WTC11 (cell line): ENCODE results near the gene PDZD8. TPM values are rescaled to one million over a fixed set of nuclear protein-coding genes. Genes with fewer than 3 reads are reported as not detected.

ENCODE experiments used
- ATAC-seq: fragments of 200-7000 bp; cut with Tn5 transposase; 2 replicates; pipeline ENCODE4 v1.10.0; 2021; ENCODE audit warnings: mild to moderate bottlenecking, moderate library complexity
- CTCF ChIA-PET: fragments of 300-600 bp; sonication (Branson Sonifier 250); formaldehyde crosslinking; loops from one replicate; lab custom pipeline; 2021; ENCODE audit warnings: antibody characterized with exemption; lab: Charles Lee
- POLR2A ChIA-PET: fragments of 350-600 bp; sonication (Branson Sonifier 250); formaldehyde crosslinking; loops from one replicate; lab custom pipeline; 2021; ENCODE audit warnings: antibody characterized with exemption; lab: Charles Lee
- DNase-seq: peaks from one replicate; pipeline ENCODE4 v3.0.0; 2021; ENCODE audit warnings: low spot score
- H3K27ac Mint-ChIP-seq: 2 replicates; pipeline ENCODE4 v1.8.0; 2021; ENCODE audit warnings: mixed read lengths
- H3K27me3 Mint-ChIP-seq: 2 replicates; pipeline ENCODE4 v1.8.0; 2021; ENCODE audit warnings: low read depth, mild to moderate bottlenecking, moderate library complexity, mixed read lengths
- H3K36me3 Mint-ChIP-seq: 2 replicates; pipeline ENCODE4 v1.8.0; 2021; ENCODE audit warnings: mixed read lengths
- H3K4me1 Mint-ChIP-seq: 2 replicates; pipeline ENCODE4 v1.8.0; 2022; ENCODE audit warnings: mixed read lengths
- H3K4me3 Mint-ChIP-seq: 2 replicates; pipeline ENCODE4 v1.8.0; 2021; ENCODE audit warnings: mild to moderate bottlenecking, moderate library complexity, mixed read lengths
- H3K9me3 Mint-ChIP-seq: 2 replicates; pipeline ENCODE4 v1.8.0; 2021; ENCODE audit warnings: mixed read lengths
- AR ChIP-seq: fragments of 250-450 bp; sonication (Bioruptor Pico); IDR thresholded peaks from 2 replicates; pipeline ENCODE4 v1.9.0; 2021; ENCODE audit warnings: mild to moderate bottlenecking
- ATF1 ChIP-seq: sonication (generic); formaldehyde crosslinking; IDR thresholded peaks from 2 replicates; pipeline ENCODE4 v1.8.1; 2023; ENCODE audit warnings: mild to moderate bottlenecking, moderate library complexity, missing genetic modification reagents
- ATF2 ChIP-seq: sonication (generic); formaldehyde crosslinking; IDR thresholded peaks from 2 replicates; pipeline ENCODE4 v1.8.1; 2022; ENCODE audit warnings: low read depth, missing genetic modification reagents, borderline replicate concordance
- ATF6 ChIP-seq: sonication (generic); formaldehyde crosslinking; IDR thresholded peaks from 2 replicates; pipeline ENCODE4 v1.8.1; 2023; ENCODE audit warnings: mild to moderate bottlenecking, missing genetic modification reagents
- CDX4 ChIP-seq: fragments of 250-450 bp; sonication (Bioruptor Pico); IDR thresholded peaks from 2 replicates; pipeline ENCODE4 v1.9.0; 2021; ENCODE audit warnings: moderate library complexity, mild to moderate bottlenecking, inconsistent platforms, borderline replicate concordance
- ELF4 ChIP-seq: sonication (generic); formaldehyde crosslinking; IDR thresholded peaks from 2 replicates; pipeline ENCODE4 v1.8.1; 2022; ENCODE audit warnings: low read depth, mild to moderate bottlenecking, moderate library complexity, missing genetic modification reagents
- ETV6 ChIP-seq: sonication (generic); formaldehyde crosslinking; IDR thresholded peaks from 2 replicates; pipeline ENCODE4 v1.8.1; 2022; ENCODE audit warnings: mild to moderate bottlenecking, missing genetic modification reagents
- FOXP1 ChIP-seq: sonication (generic); formaldehyde crosslinking; IDR thresholded peaks from 2 replicates; pipeline ENCODE4 v1.8.0; 2022; ENCODE audit warnings: missing genetic modification reagents, mild to moderate bottlenecking, moderate library complexity, borderline replicate concordance
- GTF2I ChIP-seq: fragments of 250-450 bp; sonication (Bioruptor Pico); conservative IDR thresholded peaks from 2 replicates; pipeline ENCODE4 v1.4.0; 2021; ENCODE audit warnings: mild to moderate bottlenecking
- NFATC4 ChIP-seq: fragments of 250-450 bp; sonication (Bioruptor Pico); IDR thresholded peaks from 2 replicates; pipeline ENCODE4 v1.9.0; 2021; ENCODE audit warnings: mild to moderate bottlenecking
- PRRX2 ChIP-seq: fragments of 250-450 bp; sonication (Bioruptor Pico); IDR thresholded peaks from 2 replicates; pipeline ENCODE4 v1.8.0; 2021; ENCODE audit warnings: mild to moderate bottlenecking
- SMAD3 ChIP-seq: sonication (generic); formaldehyde crosslinking; IDR thresholded peaks from 2 replicates; pipeline ENCODE4 v1.8.0; 2022; ENCODE audit warnings: missing genetic modification reagents, mild to moderate bottlenecking, borderline replicate concordance
- SMAD4 ChIP-seq: sonication (generic); formaldehyde crosslinking; IDR thresholded peaks from 2 replicates; pipeline ENCODE4 v1.8.0; 2022; ENCODE audit warnings: mild to moderate bottlenecking, missing genetic modification reagents
- STAT6 ChIP-seq: sonication (generic); formaldehyde crosslinking; conservative IDR thresholded peaks from 2 replicates; pipeline ENCODE4 v1.8.1; 2023; ENCODE audit warnings: mild to moderate bottlenecking, low read depth, missing genetic modification reagents, moderate library complexity
- TCF7 ChIP-seq: sonication (generic); formaldehyde crosslinking; IDR thresholded peaks from 2 replicates; pipeline ENCODE4 v1.8.0; 2022; ENCODE audit warnings: mild to moderate bottlenecking, low read depth, missing genetic modification reagents, moderate library complexity
- TEAD1 ChIP-seq: sonication (generic); formaldehyde crosslinking; IDR thresholded peaks from 2 replicates; pipeline ENCODE4 v1.8.0; 2022; ENCODE audit warnings: mild to moderate bottlenecking, missing genetic modification reagents
- ZNF425 ChIP-seq: fragments of 250-450 bp; sonication (Bioruptor Pico); conservative IDR thresholded peaks from 2 replicates; pipeline ENCODE4 v1.9.0; 2021; ENCODE audit warnings: mild to moderate bottlenecking
- ZNF512 ChIP-seq: sonication (generic); formaldehyde crosslinking; IDR thresholded peaks from 2 replicates; pipeline ENCODE4 v1.8.1; 2022; ENCODE audit warnings: missing genetic modification reagents, borderline replicate concordance
- total RNA-seq: library from RNA; stranded (reverse); gene quantifications from 3 replicates; pipeline ENCODE4 v1.2.3, GENCODE V29; 2021

The PDZD8 gene
- total RNA-seq, 1 experiment from 2014 or later: 52.7 TPM

- POLR2A ChIA-PET: interaction anchor here (0.7 kb wide), 1 partner anchor 198 kb away, joined by 5 read pairs; no protein-coding TSS in a partner anchor
- no peak for ATAC-seq
- no peak overlapping the region for H3K27ac Mint-ChIP-seq
- H3K4me3 Mint-ChIP-seq: no peak overlapping the region
- TF ChIP-seq SMAD3 (CRISPR knock-in tag) (no peak), ZNF425 (no peak), NFATC4 (CRISPR knock-in tag) (no peak), PRRX2 (CRISPR knock-in tag) (no peak), ATF1 (no peak), SMAD4 (CRISPR knock-in tag) (no peak), CDX4 (CRISPR knock-in tag) (no peak), ELF4 (CRISPR knock-in tag) (no peak), FOXP1 (CRISPR knock-in tag) (no peak), AR (CRISPR knock-in tag) (no peak), ATF2 (CRISPR knock-in tag) (no peak), TCF7 (CRISPR knock-in tag) (no peak), TEAD1 (no peak), ATF6 (CRISPR knock-in tag) (no peak), GTF2I (CRISPR knock-in tag) (no peak), ZNF512 (no peak), STAT6 (CRISPR knock-in tag) (no peak), ETV6 (CRISPR knock-in tag) (no peak)
- TF ChIP-seq, all 79 proteins: peak for 0
- CTCF ChIA-PET: no interaction called here
- Mint-ChIP-seq H3K9me3 (no peaks in the 10 kb centered on the region), H3K27me3 (no peaks in the 10 kb centered on the region), H3K36me3 (no peaks in the 10 kb centered on the region), H3K4me1 (peaks cover 24% of the 10 kb centered on the region)
- DNase-seq: no peak
Observed at GRCh38 chr10:117259279-117259678, 116.0 kb downstream of the PDZD8 start.
